WTC11 (cell line): ENCODE results near the gene IFITM10. TPM values are rescaled to one million over a fixed set of nuclear protein-coding genes. Genes with fewer than 3 reads are reported as not detected.

ENCODE experiments used
- ATAC-seq: fragments of 200-7000 bp; cut with Tn5 transposase; 2 replicates; pipeline ENCODE4 v1.10.0; 2021; ENCODE audit warnings: mild to moderate bottlenecking, moderate library complexity
- CTCF ChIA-PET: fragments of 300-600 bp; sonication (Branson Sonifier 250); formaldehyde crosslinking; loops from one replicate; lab custom pipeline; 2021; ENCODE audit warnings: antibody characterized with exemption; lab: Charles Lee
- POLR2A ChIA-PET: fragments of 350-600 bp; sonication (Branson Sonifier 250); formaldehyde crosslinking; loops from one replicate; lab custom pipeline; 2021; ENCODE audit warnings: antibody characterized with exemption; lab: Charles Lee
- DNase-seq: peaks from one replicate; pipeline ENCODE4 v3.0.0; 2021; ENCODE audit warnings: low spot score
- H3K27ac Mint-ChIP-seq: 2 replicates; pipeline ENCODE4 v1.8.0; 2021; ENCODE audit warnings: mixed read lengths
- H3K27me3 Mint-ChIP-seq: 2 replicates; pipeline ENCODE4 v1.8.0; 2021; ENCODE audit warnings: low read depth, mild to moderate bottlenecking, moderate library complexity, mixed read lengths
- H3K36me3 Mint-ChIP-seq: 2 replicates; pipeline ENCODE4 v1.8.0; 2021; ENCODE audit warnings: mixed read lengths
- H3K4me1 Mint-ChIP-seq: 2 replicates; pipeline ENCODE4 v1.8.0; 2022; ENCODE audit warnings: mixed read lengths
- H3K4me3 Mint-ChIP-seq: 2 replicates; pipeline ENCODE4 v1.8.0; 2021; ENCODE audit warnings: mild to moderate bottlenecking, moderate library complexity, mixed read lengths
- H3K9me3 Mint-ChIP-seq: 2 replicates; pipeline ENCODE4 v1.8.0; 2021; ENCODE audit warnings: mixed read lengths
- CBFB ChIP-seq: sonication (generic); formaldehyde crosslinking; IDR thresholded peaks from 2 replicates; pipeline ENCODE4 v1.8.1; 2022; ENCODE audit warnings: mild to moderate bottlenecking, low read depth, missing genetic modification reagents
- E2F1 ChIP-seq: sonication (generic); formaldehyde crosslinking; IDR thresholded peaks from 2 replicates; pipeline ENCODE4 v1.8.0; 2022; ENCODE audit warnings: mild to moderate bottlenecking, missing genetic modification reagents
- E2F5 ChIP-seq: sonication (generic); formaldehyde crosslinking; IDR thresholded peaks from 2 replicates; pipeline ENCODE4 v1.8.1; 2022; ENCODE audit warnings: mild to moderate bottlenecking, moderate library complexity, missing genetic modification reagents
- GRHL2 ChIP-seq: fragments of 250-450 bp; sonication (Bioruptor Pico); IDR thresholded peaks from 2 replicates; pipeline ENCODE4 v1.8.0; 2022; ENCODE audit warnings: mild to moderate bottlenecking, moderate library complexity; ENCODE audit not compliant: insufficient replicate concordance, severe bottlenecking
- HMGA2 ChIP-seq: fragments of 250-450 bp; sonication (Bioruptor Pico); IDR thresholded peaks from 2 replicates; pipeline ENCODE4 v1.4.0; 2021; ENCODE audit warnings: mild to moderate bottlenecking, moderate library complexity
- IRF2 ChIP-seq: sonication (generic); formaldehyde crosslinking; IDR thresholded peaks from 2 replicates; pipeline ENCODE4 v1.8.0; 2022; ENCODE audit warnings: low read depth, missing genetic modification reagents, borderline replicate concordance
- KAT7 ChIP-seq: sonication (generic); formaldehyde crosslinking; IDR thresholded peaks from 2 replicates; pipeline ENCODE4 v1.8.1; 2023; ENCODE audit warnings: missing genetic modification reagents, mild to moderate bottlenecking, borderline replicate concordance
- MXD4 ChIP-seq: fragments of 250-450 bp; sonication (Bioruptor Pico); IDR thresholded peaks from 2 replicates; pipeline ENCODE4 v1.8.0; 2021; ENCODE audit warnings: mild to moderate bottlenecking, moderate library complexity, borderline replicate concordance
- NR2C2 ChIP-seq: sonication (generic); formaldehyde crosslinking; IDR thresholded peaks from 2 replicates; pipeline ENCODE4 v1.8.0; 2022; ENCODE audit warnings: mild to moderate bottlenecking, missing genetic modification reagents
- NR3C1 ChIP-seq: sonication (generic); formaldehyde crosslinking; conservative IDR thresholded peaks from 2 replicates; pipeline ENCODE4 v1.8.1; 2023; ENCODE audit warnings: low read depth, mild to moderate bottlenecking, missing genetic modification reagents
- OVOL2 ChIP-seq: fragments of 250-450 bp; sonication (Bioruptor Pico); IDR thresholded peaks from 2 replicates; pipeline ENCODE4 v1.9.0; 2021; ENCODE audit warnings: mild to moderate bottlenecking, borderline replicate concordance
- PRDM15 ChIP-seq: sonication (generic); formaldehyde crosslinking; IDR thresholded peaks from 2 replicates; pipeline ENCODE4 v1.8.0; 2022; ENCODE audit warnings: missing genetic modification reagents
- SP1 ChIP-seq: sonication (generic); formaldehyde crosslinking; conservative IDR thresholded peaks from 2 replicates; pipeline ENCODE4 v1.8.1; 2022; ENCODE audit warnings: missing genetic modification reagents
- USF2 ChIP-seq: sonication (generic); formaldehyde crosslinking; IDR thresholded peaks from 2 replicates; pipeline ENCODE4 v1.8.1; 2023; ENCODE audit warnings: mild to moderate bottlenecking, missing genetic modification reagents, moderate library complexity
- ZBTB43 ChIP-seq: sonication (generic); formaldehyde crosslinking; IDR thresholded peaks from 2 replicates; pipeline ENCODE4 v1.8.1; 2023; ENCODE audit warnings: mild to moderate bottlenecking, missing genetic modification reagents
- ZNF317 ChIP-seq: sonication (generic); formaldehyde crosslinking; IDR thresholded peaks from 2 replicates; pipeline ENCODE4 v1.8.1; 2023; ENCODE audit warnings: low read depth, mild to moderate bottlenecking, moderate library complexity, missing genetic modification reagents, borderline replicate concordance
- ZNF425 ChIP-seq: fragments of 250-450 bp; sonication (Bioruptor Pico); conservative IDR thresholded peaks from 2 replicates; pipeline ENCODE4 v1.9.0; 2021; ENCODE audit warnings: mild to moderate bottlenecking
- ZNF512 ChIP-seq: sonication (generic); formaldehyde crosslinking; IDR thresholded peaks from 2 replicates; pipeline ENCODE4 v1.8.1; 2022; ENCODE audit warnings: missing genetic modification reagents, borderline replicate concordance
- ZSCAN18 ChIP-seq: fragments of 250-450 bp; sonication (Bioruptor Pico); IDR thresholded peaks from 2 replicates; pipeline ENCODE4 v2.1.2; 2022; ENCODE audit warnings: mild to moderate bottlenecking, moderate library complexity
- total RNA-seq: library from RNA; stranded (reverse); gene quantifications from 3 replicates; pipeline ENCODE4 v1.2.3, GENCODE V29; 2021

Gene IFITM10
- total RNA-seq, 1 experiment from 2014 or later: 1.7 TPM

GRCh38 chr11:1740786-1741530 is 9.4 kb downstream of the IFITM10 start:
- no peak overlapping the region for H3K4me3 Mint-ChIP-seq
- H3K27me3 Mint-ChIP-seq: peaks cover 43% of the 10 kb centered on the region
- H3K9me3 Mint-ChIP-seq: peaks cover 32% of the 10 kb centered on the region
- POLR2A ChIA-PET: interaction anchor here (0.7 kb wide), 1 partner anchor 47 kb away, joined by 6 read pairs; no protein-coding TSS in a partner anchor
- CTCF ChIA-PET: no interaction called here
- DNase-seq: no peak
- no peaks in the 10 kb centered on the region for H3K4me1 Mint-ChIP-seq
- TF ChIP-seq CBFB (CRISPR knock-in tag): no peak
- TF ChIP-seq USF2 (CRISPR knock-in tag): no peak
- peaks cover 7% of the 10 kb centered on the region for H3K36me3 Mint-ChIP-seq
- no peak for ATAC-seq
- no peak overlapping the region for H3K27ac Mint-ChIP-seq

GRCh38 chr11:1739576-1739975 is 10.8 kb downstream of the IFITM10 start:
- POLR2A ChIA-PET: no interaction called here
- H3K27me3 Mint-ChIP-seq: peaks cover 43% of the 10 kb centered on the region
- CTCF ChIA-PET: interaction anchor here (0.7 to 1.0 kb wide), 2 partner anchors 46 to 87 kb away, joined by 3 to 4 read pairs; no protein-coding TSS in a partner anchor
- no peaks in the 10 kb centered on the region for H3K4me1 Mint-ChIP-seq
- no peak overlapping the region for H3K4me3 Mint-ChIP-seq
- no peak for ATAC-seq
- DNase-seq: no peak
- peaks cover 31% of the 10 kb centered on the region for H3K9me3 Mint-ChIP-seq
- H3K27ac Mint-ChIP-seq: no peak overlapping the region
- no peaks in the 10 kb centered on the region for H3K36me3 Mint-ChIP-seq
- TF ChIP-seq OVOL2 (CRISPR knock-in tag): no peak
- no peak for TF ChIP-seq ZNF425 (CRISPR knock-in tag)
- TF ChIP-seq ZNF317 (CRISPR knock-in tag): no peak
- TF ChIP-seq IRF2 (CRISPR knock-in tag): no peak
- TF ChIP-seq GRHL2 (CRISPR knock-in tag): no peak
- no peak for TF ChIP-seq ZBTB43
- no peak for TF ChIP-seq NR2C2
- TF ChIP-seq ZSCAN18 (CRISPR knock-in tag): no peak
- TF ChIP-seq NR3C1: no peak
- no peak for TF ChIP-seq HMGA2 (CRISPR knock-in tag)
- no peak for TF ChIP-seq MXD4 (CRISPR knock-in tag)
- TF ChIP-seq ZNF512 (CRISPR knock-in tag): no peak
- TF ChIP-seq SP1 (CRISPR knock-in tag): no peak
- TF ChIP-seq E2F1 (CRISPR knock-in tag): no peak
- no peak for TF ChIP-seq E2F5 (CRISPR knock-in tag)
- TF ChIP-seq KAT7: no peak
- no peak for TF ChIP-seq PRDM15 (CRISPR knock-in tag)
